Liver (tissue), 9 donors: Measurements from ENCODE around the gene UBXN6. TPM values are rescaled to one million over a fixed set of nuclear protein-coding genes. Genes with fewer than 3 reads are reported as not detected.

Experiments
- DNase-seq: peaks from one replicate; pipeline ENCODE4 v3.0.0-alpha.2; 2017; ENCODE audit warnings: low spot score
- H3K27ac ChIP-seq, 2 donors: one replicate each; pipeline ENCODE4 v1.7.0; 2013; ENCODE audit warnings: inconsistent platforms in 2 of 2, low read length in 2 of 2, control low read depth in 1 of 2, low read depth in 1 of 2, mild to moderate bottlenecking in 1 of 2
- H3K27me3 ChIP-seq, 4 donors: one replicate each; pipeline versions ENCODE4 v1.6.1 to v1.7.0; 2013; ENCODE audit warnings: low read length in 3 of 4, inconsistent platforms in 1 of 4, mild to moderate bottlenecking in 1 of 4, moderate library complexity in 1 of 4; ENCODE audit not compliant: control insufficient read depth in 4 of 4, insufficient read depth in 4 of 4
- H3K36me3 ChIP-seq, 4 donors: one replicate each; pipeline versions ENCODE4 v1.6.1 to v1.7.0; 2013; ENCODE audit warnings: low read length in 3 of 4, mild to moderate bottlenecking in 3 of 4, low read depth in 1 of 4, moderate library complexity in 1 of 4; ENCODE audit not compliant: control insufficient read depth in 4 of 4, insufficient read depth in 3 of 4
- H3K4me1 ChIP-seq, 4 donors: one replicate each; pipeline versions ENCODE4 v1.6.1 to v1.7.0; 2013; ENCODE audit warnings: low read length in 3 of 4, mild to moderate bottlenecking in 3 of 4, moderate library complexity in 1 of 4; ENCODE audit not compliant: control insufficient read depth in 4 of 4, insufficient read depth in 4 of 4
- H3K4me3 ChIP-seq, 3 donors: one replicate each; pipeline versions ENCODE4 v1.6.1 to v1.7.0; 2013; ENCODE audit warnings: low read length in 3 of 3, control low read depth in 1 of 3, low read depth in 1 of 3, mild to moderate bottlenecking in 1 of 3
- H3K9ac ChIP-seq, 2 donors: one replicate each; pipeline ENCODE4 v1.7.0; 2013; ENCODE audit warnings: low read length in 2 of 2, mild to moderate bottlenecking in 2 of 2, moderate library complexity in 2 of 2, control low read depth in 1 of 2, low read depth in 1 of 2
- H3K9me3 ChIP-seq, 4 donors: one replicate each; pipeline versions ENCODE4 v1.6.1 to v1.7.0; 2013; ENCODE audit warnings: low read length in 3 of 4; ENCODE audit not compliant: control insufficient read depth in 4 of 4
- EGR1 ChIP-seq, 2 donors: IDR thresholded peaks; 2 replicates each; pipeline ENCODE4 v1.6.1; 2016 to 2018; ENCODE audit warnings: antibody characterized with exemption in 2 of 2, low read depth in 2 of 2
- FOXA1 ChIP-seq: IDR thresholded peaks from 2 replicates; pipeline ENCODE4 v1.6.1; 2016; ENCODE audit warnings: antibody characterized with exemption
- FOXA2 ChIP-seq: IDR thresholded peaks from 2 replicates; pipeline ENCODE4 v1.6.1; 2016; ENCODE audit warnings: antibody characterized with exemption
- GABPA ChIP-seq, 2 donors: IDR thresholded peaks in 1 of 2; conservative IDR thresholded peaks in 1 of 2; 2 replicates each; pipeline ENCODE4 v1.6.1; 2016; ENCODE audit warnings: antibody characterized with exemption in 2 of 2, mild to moderate bottlenecking in 1 of 2, moderate library complexity in 1 of 2
- HNF4A ChIP-seq, 2 donors: conservative IDR thresholded peaks; 2 replicates each; pipeline ENCODE4 v1.6.1; 2016; ENCODE audit warnings: antibody characterized with exemption in 2 of 2, mild to moderate bottlenecking in 2 of 2
- HNF4G ChIP-seq: IDR thresholded peaks from 2 replicates; pipeline ENCODE4 v1.6.1; 2016; ENCODE audit warnings: antibody characterized with exemption
- JUND ChIP-seq, 2 donors: IDR thresholded peaks; 2 replicates each; pipeline ENCODE4 v1.6.1; 2016; ENCODE audit warnings: antibody characterized with exemption in 2 of 2
- NR2F2 ChIP-seq: IDR thresholded peaks from 2 replicates; pipeline ENCODE4 v1.6.1; 2016; ENCODE audit warnings: antibody characterized with exemption
- RAD21 ChIP-seq, 2 donors: IDR thresholded peaks; 2 replicates each; pipeline ENCODE4 v1.6.1; 2016; ENCODE audit warnings: antibody characterized with exemption in 2 of 2, mild to moderate bottlenecking in 2 of 2
- RXRA ChIP-seq, 2 donors: IDR thresholded peaks; 2 replicates each; pipeline ENCODE4 v1.6.1; 2017 to 2018; ENCODE audit warnings: antibody characterized with exemption in 2 of 2, mild to moderate bottlenecking in 1 of 2
- SP1 ChIP-seq: IDR thresholded peaks from 2 replicates; pipeline ENCODE4 v1.6.1; 2018; ENCODE audit warnings: antibody characterized with exemption, mild to moderate bottlenecking
- TAF1 ChIP-seq: conservative IDR thresholded peaks from 2 replicates; pipeline ENCODE4 v1.6.1; 2016; ENCODE audit warnings: antibody characterized with exemption, mild to moderate bottlenecking
- YY1 ChIP-seq: IDR thresholded peaks from 2 replicates; pipeline ENCODE4 v1.6.1; 2016; ENCODE audit warnings: antibody characterized with exemption, mild to moderate bottlenecking
- WGBS: extraction: QIAGEN DNeasy Blood & Tissue Kit; methylation state at CpG from one replicate; pipeline ENCODE4 v1.1.7; 2013; 5-methylcytosine and 5-hydroxymethylcytosine counted together
- polyA plus RNA-seq, 2 donors: library from polyadenylated mRNA; stranded (reverse) in 1 of 2; unstranded in 1 of 2; fragments of 200-250 nt in 1 of 2; fragments of >200 nt in 1 of 2; fragmentation: Nextera tagmentation in 1 of 2; extraction: Ambion mirVana in 1 of 2; gene quantifications; one replicate each; pipeline versions ENCODE4 v1.2.1 to v1.2.3, GENCODE V29; 2013 to 2015
- total RNA-seq, 2 donors: library from RNA; depleted of rRNA; stranded (reverse); fragments of >200 nt; gene quantifications; one replicate each; pipeline ENCODE4 v1.2.3, GENCODE V29; 2014
- TF ChIP-seq, protein P1 (sequence below): fragments of 150-350 bp; IDR thresholded peaks from 2 replicates; pipeline ENCODE4 v1.5.1; 2017; ENCODE audit warnings: improper control_type of control experiment, low read depth, low read length; ENCODE audit not compliant: missing input control
- TF ChIP-seq, protein P2 (sequence below): IDR thresholded peaks from 2 replicates; pipeline ENCODE4 v1.6.1; 2016; ENCODE audit warnings: antibody characterized with exemption
- TF ChIP-seq, protein P3 (sequence below): IDR thresholded peaks from 2 replicates; pipeline ENCODE4 v1.6.1; 2016; ENCODE audit warnings: antibody characterized with exemption
- TF ChIP-seq, protein P4 (sequence below): IDR thresholded peaks from 2 replicates; pipeline ENCODE4 v1.6.1; 2016; ENCODE audit warnings: antibody characterized with exemption, mild to moderate bottlenecking
- TF ChIP-seq, protein P5 (sequence below): IDR thresholded peaks from 2 replicates; pipeline ENCODE4 v1.6.1; 2016; ENCODE audit warnings: antibody characterized with exemption
- donor health status: healthy.
- donor health status: healthy.
- donor health status: healthy.
- donor health status: healthy.
- donor health status: healthy.

UBXN6 gene
- total and polyA plus RNA-seq, 4 donors, result 33.0 to 92.3 (median 54.0) TPM

DNA sequence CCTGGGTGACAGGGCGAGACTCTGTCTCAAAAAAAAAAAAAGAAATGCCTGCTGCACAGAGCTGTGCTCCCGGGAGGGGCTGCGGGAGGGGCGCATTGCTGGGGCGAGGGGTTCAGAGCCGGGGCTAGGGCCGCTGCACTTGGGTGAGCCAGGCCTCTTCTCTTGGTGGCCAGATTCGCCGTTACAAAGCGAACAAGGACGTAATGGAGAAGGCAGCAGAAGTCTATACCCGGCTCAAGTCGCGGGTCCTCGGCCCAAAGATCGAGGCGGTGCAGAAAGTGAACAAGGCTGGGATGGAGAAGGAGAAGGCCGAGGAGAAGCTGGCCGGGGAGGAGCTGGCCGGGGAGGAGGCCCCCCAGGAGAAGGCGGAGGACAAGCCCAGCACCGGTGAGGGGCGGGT lies 41.7 kb upstream of the UBXN6 start:
- H3K27ac ChIP-seq, result no peak overlapping the region
- H3K36me3 ChIP-seq, result peaks cover 10 to 62% (median 22%) of the 10 kb centered on the region in 4 donors
- no peak overlapping the region for H3K9ac ChIP-seq
- DNase-seq, result no peak
- H3K9me3 ChIP-seq, result no peaks in the 10 kb centered on the region
- no peaks in the 10 kb centered on the region for H3K27me3 ChIP-seq
- 97% methylated on average over 23 of the region's 23 CpGs for WGBS
- H3K4me3 ChIP-seq, result no peak overlapping the region
- H3K4me1 ChIP-seq, result no peaks in the 10 kb centered on the region
- TF ChIP-seq RAD21 (IDR thresholded peaks at IDR 0.05), result no peak
- no peak for TF ChIP-seq NR2F2
- no peak for TF ChIP-seq YY1
- no peak for TF ChIP-seq FOXA2
- no peak for TF ChIP-seq SP1
- no peak for TF ChIP-seq EGR1 (IDR thresholded peaks at IDR 0.05; ENCODE audit: low read depth in 2 of 2)
- TF ChIP-seq TAF1, result no peak

DNA sequence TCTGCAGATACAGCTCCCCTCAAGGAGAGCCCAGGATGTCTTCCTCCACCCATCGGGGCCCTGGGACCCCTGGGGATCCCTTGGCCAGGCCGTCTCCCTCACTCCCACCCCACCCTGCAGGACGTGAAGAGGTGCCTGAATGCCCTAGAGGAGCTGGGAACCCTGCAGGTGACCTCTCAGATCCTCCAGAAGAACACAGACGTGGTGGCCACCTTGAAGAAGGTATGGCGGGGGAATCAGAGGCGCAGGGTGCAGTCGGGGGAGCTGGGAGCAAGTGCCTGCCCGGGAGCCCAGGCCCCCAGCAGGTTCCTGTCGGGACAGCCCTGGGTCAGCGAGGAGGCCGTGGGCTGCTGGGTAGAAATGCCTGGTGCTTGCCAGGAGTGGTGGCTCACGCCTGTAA lies 41.1 kb upstream of the UBXN6 start:
- TF ChIP-seq EGR1 (IDR thresholded peaks at IDR 0.05; ENCODE audit: low read depth in 2 of 2) (no peak), HNF4G (no peak), SP1 (no peak), GABPA (IDR thresholded peaks at IDR 0.05 in 1 of 2, conservative IDR thresholded peaks at IDR 0.05 in 1 of 2) (no peak), HNF4A (conservative IDR thresholded peaks at IDR 0.05) (no peak), YY1 (no peak), RAD21 (IDR thresholded peaks at IDR 0.05) (no peak), FOXA2 (no peak), FOXA1 (no peak), TAF1 (no peak), NR2F2 (no peak), RXRA (IDR thresholded peaks at IDR 0.05) (no peak), JUND (IDR thresholded peaks at IDR 0.05) (no peak)
- TF ChIP-seq, protein P1, sequence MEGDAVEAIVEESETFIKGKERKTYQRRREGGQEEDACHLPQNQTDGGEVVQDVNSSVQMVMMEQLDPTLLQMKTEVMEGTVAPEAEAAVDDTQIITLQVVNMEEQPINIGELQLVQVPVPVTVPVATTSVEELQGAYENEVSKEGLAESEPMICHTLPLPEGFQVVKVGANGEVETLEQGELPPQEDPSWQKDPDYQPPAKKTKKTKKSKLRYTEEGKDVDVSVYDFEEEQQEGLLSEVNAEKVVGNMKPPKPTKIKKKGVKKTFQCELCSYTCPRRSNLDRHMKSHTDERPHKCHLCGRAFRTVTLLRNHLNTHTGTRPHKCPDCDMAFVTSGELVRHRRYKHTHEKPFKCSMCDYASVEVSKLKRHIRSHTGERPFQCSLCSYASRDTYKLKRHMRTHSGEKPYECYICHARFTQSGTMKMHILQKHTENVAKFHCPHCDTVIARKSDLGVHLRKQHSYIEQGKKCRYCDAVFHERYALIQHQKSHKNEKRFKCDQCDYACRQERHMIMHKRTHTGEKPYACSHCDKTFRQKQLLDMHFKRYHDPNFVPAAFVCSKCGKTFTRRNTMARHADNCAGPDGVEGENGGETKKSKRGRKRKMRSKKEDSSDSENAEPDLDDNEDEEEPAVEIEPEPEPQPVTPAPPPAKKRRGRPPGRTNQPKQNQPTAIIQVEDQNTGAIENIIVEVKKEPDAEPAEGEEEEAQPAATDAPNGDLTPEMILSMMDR, result no peak
- TF ChIP-seq, protein P2, sequence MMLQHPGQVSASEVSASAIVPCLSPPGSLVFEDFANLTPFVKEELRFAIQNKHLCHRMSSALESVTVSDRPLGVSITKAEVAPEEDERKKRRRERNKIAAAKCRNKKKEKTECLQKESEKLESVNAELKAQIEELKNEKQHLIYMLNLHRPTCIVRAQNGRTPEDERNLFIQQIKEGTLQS, result no peak
- TF ChIP-seq, protein P3, sequence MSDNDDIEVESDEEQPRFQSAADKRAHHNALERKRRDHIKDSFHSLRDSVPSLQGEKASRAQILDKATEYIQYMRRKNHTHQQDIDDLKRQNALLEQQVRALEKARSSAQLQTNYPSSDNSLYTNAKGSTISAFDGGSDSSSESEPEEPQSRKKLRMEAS, result no peak
- TF ChIP-seq, protein P4, sequence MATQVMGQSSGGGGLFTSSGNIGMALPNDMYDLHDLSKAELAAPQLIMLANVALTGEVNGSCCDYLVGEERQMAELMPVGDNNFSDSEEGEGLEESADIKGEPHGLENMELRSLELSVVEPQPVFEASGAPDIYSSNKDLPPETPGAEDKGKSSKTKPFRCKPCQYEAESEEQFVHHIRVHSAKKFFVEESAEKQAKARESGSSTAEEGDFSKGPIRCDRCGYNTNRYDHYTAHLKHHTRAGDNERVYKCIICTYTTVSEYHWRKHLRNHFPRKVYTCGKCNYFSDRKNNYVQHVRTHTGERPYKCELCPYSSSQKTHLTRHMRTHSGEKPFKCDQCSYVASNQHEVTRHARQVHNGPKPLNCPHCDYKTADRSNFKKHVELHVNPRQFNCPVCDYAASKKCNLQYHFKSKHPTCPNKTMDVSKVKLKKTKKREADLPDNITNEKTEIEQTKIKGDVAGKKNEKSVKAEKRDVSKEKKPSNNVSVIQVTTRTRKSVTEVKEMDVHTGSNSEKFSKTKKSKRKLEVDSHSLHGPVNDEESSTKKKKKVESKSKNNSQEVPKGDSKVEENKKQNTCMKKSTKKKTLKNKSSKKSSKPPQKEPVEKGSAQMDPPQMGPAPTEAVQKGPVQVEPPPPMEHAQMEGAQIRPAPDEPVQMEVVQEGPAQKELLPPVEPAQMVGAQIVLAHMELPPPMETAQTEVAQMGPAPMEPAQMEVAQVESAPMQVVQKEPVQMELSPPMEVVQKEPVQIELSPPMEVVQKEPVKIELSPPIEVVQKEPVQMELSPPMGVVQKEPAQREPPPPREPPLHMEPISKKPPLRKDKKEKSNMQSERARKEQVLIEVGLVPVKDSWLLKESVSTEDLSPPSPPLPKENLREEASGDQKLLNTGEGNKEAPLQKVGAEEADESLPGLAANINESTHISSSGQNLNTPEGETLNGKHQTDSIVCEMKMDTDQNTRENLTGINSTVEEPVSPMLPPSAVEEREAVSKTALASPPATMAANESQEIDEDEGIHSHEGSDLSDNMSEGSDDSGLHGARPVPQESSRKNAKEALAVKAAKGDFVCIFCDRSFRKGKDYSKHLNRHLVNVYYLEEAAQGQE, result no peak
- TF ChIP-seq, protein P5, sequence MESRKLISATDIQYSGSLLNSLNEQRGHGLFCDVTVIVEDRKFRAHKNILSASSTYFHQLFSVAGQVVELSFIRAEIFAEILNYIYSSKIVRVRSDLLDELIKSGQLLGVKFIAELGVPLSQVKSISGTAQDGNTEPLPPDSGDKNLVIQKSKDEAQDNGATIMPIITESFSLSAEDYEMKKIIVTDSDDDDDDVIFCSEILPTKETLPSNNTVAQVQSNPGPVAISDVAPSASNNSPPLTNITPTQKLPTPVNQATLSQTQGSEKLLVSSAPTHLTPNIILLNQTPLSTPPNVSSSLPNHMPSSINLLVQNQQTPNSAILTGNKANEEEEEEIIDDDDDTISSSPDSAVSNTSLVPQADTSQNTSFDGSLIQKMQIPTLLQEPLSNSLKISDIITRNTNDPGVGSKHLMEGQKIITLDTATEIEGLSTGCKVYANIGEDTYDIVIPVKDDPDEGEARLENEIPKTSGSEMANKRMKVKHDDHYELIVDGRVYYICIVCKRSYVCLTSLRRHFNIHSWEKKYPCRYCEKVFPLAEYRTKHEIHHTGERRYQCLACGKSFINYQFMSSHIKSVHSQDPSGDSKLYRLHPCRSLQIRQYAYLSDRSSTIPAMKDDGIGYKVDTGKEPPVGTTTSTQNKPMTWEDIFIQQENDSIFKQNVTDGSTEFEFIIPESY, result no peak
- no peak overlapping the region for H3K4me3 ChIP-seq
- H3K9me3 ChIP-seq, result no peaks in the 10 kb centered on the region
- no peaks in the 10 kb centered on the region for H3K27me3 ChIP-seq
- DNase-seq, result no peak
- peaks cover 6 to 62% (median 20%) of the 10 kb centered on the region in 4 donors for H3K36me3 ChIP-seq
- no peaks in the 10 kb centered on the region for H3K4me1 ChIP-seq
- WGBS, result 93% methylated on average over 12 of the region's 12 CpGs
- no peak overlapping the region for H3K27ac ChIP-seq
- H3K9ac ChIP-seq, result no peak overlapping the region
